ENCODE data around the gene PTTG1IP.

DNA sequence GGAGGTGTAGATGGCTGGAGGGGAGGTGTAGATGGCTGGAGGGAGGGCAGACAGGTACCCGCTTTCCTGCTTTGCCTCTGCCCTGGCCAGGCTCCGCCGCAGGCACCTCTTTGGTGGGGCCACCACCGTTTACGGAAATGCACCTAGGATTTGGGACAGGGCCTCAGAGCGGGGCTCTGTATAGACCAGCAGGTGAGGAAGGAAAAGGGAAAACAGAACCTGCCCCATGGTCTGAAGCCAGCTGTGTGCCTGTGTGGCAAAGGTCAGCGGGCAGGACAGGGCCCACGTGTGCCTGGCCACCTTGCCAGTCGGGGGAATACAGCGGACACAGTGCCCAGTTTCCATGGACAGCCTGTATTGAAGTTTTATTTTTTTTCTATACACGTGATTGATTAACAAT, 12.1 kb upstream of the PTTG1IP start:
- TF ChIP-seq, protein P1, sequence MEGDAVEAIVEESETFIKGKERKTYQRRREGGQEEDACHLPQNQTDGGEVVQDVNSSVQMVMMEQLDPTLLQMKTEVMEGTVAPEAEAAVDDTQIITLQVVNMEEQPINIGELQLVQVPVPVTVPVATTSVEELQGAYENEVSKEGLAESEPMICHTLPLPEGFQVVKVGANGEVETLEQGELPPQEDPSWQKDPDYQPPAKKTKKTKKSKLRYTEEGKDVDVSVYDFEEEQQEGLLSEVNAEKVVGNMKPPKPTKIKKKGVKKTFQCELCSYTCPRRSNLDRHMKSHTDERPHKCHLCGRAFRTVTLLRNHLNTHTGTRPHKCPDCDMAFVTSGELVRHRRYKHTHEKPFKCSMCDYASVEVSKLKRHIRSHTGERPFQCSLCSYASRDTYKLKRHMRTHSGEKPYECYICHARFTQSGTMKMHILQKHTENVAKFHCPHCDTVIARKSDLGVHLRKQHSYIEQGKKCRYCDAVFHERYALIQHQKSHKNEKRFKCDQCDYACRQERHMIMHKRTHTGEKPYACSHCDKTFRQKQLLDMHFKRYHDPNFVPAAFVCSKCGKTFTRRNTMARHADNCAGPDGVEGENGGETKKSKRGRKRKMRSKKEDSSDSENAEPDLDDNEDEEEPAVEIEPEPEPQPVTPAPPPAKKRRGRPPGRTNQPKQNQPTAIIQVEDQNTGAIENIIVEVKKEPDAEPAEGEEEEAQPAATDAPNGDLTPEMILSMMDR (IDR thresholded peaks at IDR 0.05; ENCODE audit: low read depth, low read length, poor library complexity, severe bottlenecking): no peak
- TF ChIP-seq EZH2phosphoT487 (IDR thresholded peaks at IDR 0.05; ENCODE audit: borderline replicate concordance, low read length): no peak
